HUES64 (cell line): ENCODE measurements around the gene PGLYRP1.

Experiments used
- H3K27ac ChIP-seq: 2 replicates; pipeline ENCODE4 v1.7.0; 2013; ENCODE audit warnings: low read depth, low read length, inconsistent platforms
- H3K27me3 ChIP-seq: 2 replicates; pipeline ENCODE4 v1.6.1; 2013; ENCODE audit warnings: mild to moderate bottlenecking, low read length; ENCODE audit not compliant: insufficient read depth
- H3K36me3 ChIP-seq: 2 replicates; pipeline ENCODE4 v1.6.1; 2013; ENCODE audit warnings: mild to moderate bottlenecking, low read length; ENCODE audit not compliant: insufficient read depth
- H3K4me1 ChIP-seq: 2 replicates; pipeline ENCODE4 v1.6.1; 2013; ENCODE audit warnings: mild to moderate bottlenecking, low read length, moderate library complexity; ENCODE audit not compliant: insufficient read depth
- H3K4me3 ChIP-seq: 2 replicates; pipeline ENCODE4 v1.5.1; 2013; ENCODE audit warnings: mild to moderate bottlenecking, low read length, moderate library complexity
- H3K9ac ChIP-seq: 2 replicates; pipeline ENCODE4 v1.6.1; 2013; ENCODE audit warnings: mild to moderate bottlenecking, low read depth, low read length
- H3K9me3 ChIP-seq: 2 replicates; pipeline ENCODE4 v1.6.1; 2013; ENCODE audit warnings: low read depth, low read length; ENCODE audit not compliant: insufficient read depth
- WGBS: fragments of 150-250, 120-280 bp; methylation state at CpG from one replicate; pipeline ENCODE4 v1.1.7; 2013; ENCODE audit warnings: missing lambda C conversion rate; 5-methylcytosine and 5-hydroxymethylcytosine counted together

PGLYRP1 gene

DNA sequence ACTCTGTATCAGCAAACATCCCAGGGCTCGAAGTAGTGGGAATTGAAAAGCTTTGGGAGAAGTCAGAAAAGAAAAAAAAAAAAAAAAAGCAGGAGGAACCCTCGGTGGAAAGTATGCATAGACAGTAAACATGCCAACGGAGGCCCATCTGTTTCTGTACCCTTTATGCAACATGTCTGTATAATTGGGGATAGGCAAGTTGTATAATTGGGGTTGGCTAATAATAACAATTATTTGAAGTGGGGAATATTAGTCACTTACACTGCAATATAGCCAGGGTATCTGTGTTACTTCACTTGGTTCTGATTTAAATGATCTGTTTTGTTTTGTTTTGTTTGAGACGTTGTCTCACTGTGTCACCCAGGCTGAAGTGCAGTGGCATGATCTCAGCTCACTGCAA, 30.0 kb upstream of the PGLYRP1 start:
- no peak overlapping the region for H3K27ac ChIP-seq
- H3K9me3 ChIP-seq: no peaks in the 10 kb centered on the region
- H3K36me3 ChIP-seq: no peaks in the 10 kb centered on the region
- WGBS: 70% methylated on average over 4 of the region's 4 CpGs
- H3K4me3 ChIP-seq: no peak overlapping the region
- no peaks in the 10 kb centered on the region for H3K4me1 ChIP-seq
- no peak overlapping the region for H3K9ac ChIP-seq
- peaks cover 8% of the 10 kb centered on the region; the same call in 1 of the 2 replicates for H3K27me3 ChIP-seq

DNA sequence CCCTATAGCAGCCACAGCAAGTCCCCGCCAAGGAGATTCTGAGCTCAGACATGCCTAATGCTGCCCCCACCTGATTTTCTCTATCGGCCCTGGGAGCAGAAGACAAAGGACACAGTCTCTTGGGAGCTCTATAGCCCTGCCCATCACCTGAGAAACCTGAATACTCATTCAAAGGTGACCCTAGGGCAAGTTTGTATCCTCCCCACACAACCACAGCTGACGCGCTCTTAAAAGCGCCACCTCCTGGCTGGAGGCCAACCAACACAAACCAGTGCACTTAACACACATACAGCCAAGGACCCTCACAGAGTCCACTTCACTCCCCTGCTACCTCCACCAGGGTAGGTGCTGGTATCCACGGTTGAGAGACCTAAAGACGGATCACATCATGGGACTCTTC, 26.7 kb upstream of the PGLYRP1 start:
- 73% methylated on average over 7 of the region's 7 CpGs for WGBS
- H3K4me1 ChIP-seq: no peaks in the 10 kb centered on the region

DNA sequence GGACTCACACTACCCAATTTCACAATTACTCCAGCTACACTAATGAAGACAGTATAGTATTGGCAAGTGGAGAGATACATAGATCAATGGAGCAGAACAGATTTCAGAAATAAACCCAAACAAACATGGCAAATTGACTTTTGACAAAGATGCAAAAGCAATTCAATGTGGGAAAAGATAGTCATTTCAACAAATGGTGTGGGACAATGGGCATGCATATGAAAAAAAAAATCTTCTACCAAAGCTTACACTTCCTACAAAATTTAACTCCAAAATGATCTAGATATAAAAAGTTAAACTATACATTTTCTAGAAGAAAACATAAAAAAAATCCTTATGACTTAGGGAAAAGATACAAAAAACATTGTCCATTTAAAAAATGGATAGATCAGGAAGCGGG, 20.7 kb upstream of the PGLYRP1 start:
- H3K9me3 ChIP-seq: peaks cover 18% of the 10 kb centered on the region
- 100% methylated on average over 1 of the region's 1 CpG for WGBS
- no peak overlapping the region for H3K9ac ChIP-seq
- H3K27ac ChIP-seq: no peak overlapping the region
- H3K36me3 ChIP-seq: no peaks in the 10 kb centered on the region
- no peaks in the 10 kb centered on the region for H3K27me3 ChIP-seq
- no peaks in the 10 kb centered on the region for H3K4me1 ChIP-seq
- no peak overlapping the region for H3K4me3 ChIP-seq

More for the DNA sequence above, 26.7 kb upstream of the PGLYRP1 start:
- Histone ChIP-seq H3K4me3 (no peak overlapping the region), H3K9ac (no peak overlapping the region), H3K27ac (no peak overlapping the region), H3K9me3 (0 out of 2 replicates have a peak, but pooled peaks cover under 1% of the 10 kb centered on the region), H3K27me3 (peaks cover 6% of the 10 kb centered on the region; the same call in 1 of the 2 replicates), H3K36me3 (no peaks in the 10 kb centered on the region)

DNA sequence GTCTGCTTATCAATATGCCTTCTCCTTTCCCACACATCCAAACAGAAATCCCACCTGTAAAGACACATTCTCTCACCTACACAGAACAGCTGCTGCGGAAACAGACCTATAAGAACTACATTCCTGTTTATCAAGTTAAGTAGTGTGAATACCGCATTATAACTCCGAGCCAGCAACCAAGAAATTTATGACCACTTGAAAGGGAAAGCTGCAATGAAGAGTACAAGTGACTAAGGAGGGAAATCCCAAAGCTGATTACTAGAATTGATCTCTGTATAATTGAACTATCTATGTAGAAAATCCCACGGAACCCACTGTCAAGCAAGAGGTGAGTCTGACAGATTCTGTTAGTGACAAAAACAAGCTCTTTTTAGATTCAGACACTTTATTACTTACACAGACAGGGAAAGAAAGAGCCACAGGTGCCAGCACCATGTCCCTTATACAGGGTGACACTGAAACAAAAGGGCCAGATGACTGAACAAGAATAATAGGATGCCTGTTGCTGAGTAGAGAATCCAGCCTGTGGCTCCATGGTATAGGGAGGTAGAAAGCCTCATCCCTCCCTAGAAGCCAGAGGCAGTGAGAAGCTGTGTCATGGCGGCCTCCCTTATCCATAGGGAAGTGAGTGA, 19.5 kb upstream of the PGLYRP1 start:
- Histone ChIP-seq H3K27ac (no peak overlapping the region), H3K27me3 (no peaks in the 10 kb centered on the region), H3K4me1 (no peaks in the 10 kb centered on the region), H3K4me3 (no peak overlapping the region), H3K9me3 (peaks cover 18% of the 10 kb centered on the region), H3K36me3 (no peaks in the 10 kb centered on the region), H3K9ac (no peak overlapping the region)
- 97% methylated on average over 5 of the region's 5 CpGs for WGBS

DNA sequence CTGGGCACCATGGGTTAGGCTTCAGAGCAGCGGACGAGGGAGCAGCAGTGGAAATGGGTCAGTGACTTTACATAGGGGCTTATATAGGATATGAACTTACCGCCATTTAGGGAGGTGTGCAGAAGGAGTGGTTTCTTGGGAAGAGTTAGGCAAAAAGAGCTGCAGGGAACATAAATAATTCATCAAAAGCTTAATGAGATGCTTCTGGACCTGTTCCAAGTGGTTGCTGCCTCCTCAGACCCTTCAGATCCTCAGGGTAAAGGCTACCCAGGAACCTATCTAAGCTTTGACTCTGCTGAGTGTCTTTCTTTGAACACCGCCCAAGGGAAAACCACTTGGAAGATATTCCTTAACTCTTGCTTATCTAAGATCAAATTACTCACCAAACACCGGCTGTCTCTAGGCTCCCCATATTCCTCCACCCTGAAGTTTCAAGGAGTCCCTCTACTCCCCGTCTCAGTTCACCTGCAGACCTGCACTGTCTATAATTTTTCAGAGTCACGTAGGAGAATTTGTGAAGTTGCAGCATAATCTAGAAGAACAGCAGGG, 18.2 kb upstream of the PGLYRP1 start, which contains the start of gene IGFL4:
Gene IGFL4 (minus strand): TSS at position 51 of the 549 bp plus-strand sequence. CDS start 40 bp downstream, at position 11.
- Histone ChIP-seq H3K9me3 (peaks cover 18% of the 10 kb centered on the region), H3K27me3 (no peaks in the 10 kb centered on the region), H3K27ac (no peak within 1 kb of the TSS), H3K4me1 (no peaks in the 10 kb centered on the region), H3K36me3 (no peaks in the 10 kb centered on the region), H3K4me3 (no peak within 1 kb of the TSS), H3K9ac (no peak within 1 kb of the TSS)
- 86% methylated on average over 7 of the region's 7 CpGs for WGBS

DNA sequence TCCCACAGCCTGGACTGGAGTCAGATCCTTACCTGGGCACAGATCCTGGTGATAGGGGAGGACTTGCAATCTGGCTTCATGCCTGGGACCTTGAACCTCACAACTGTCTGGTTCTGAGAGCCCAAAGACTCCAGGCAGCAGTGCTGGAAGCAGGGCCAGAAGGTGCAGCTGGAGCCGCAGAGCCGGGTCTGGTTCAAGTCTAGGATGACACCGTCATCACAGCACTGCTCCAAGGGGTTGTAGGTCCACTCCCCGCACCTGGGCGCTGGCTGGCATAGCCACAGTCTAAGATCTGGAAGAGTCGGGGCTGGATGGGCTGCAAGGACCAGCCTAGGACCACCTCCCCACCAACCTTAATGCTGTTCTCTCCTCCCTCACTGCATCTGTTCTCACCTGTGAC, 17.3 kb upstream of the PGLYRP1 start:
- no peak overlapping the region for H3K27ac ChIP-seq
- H3K27me3 ChIP-seq: no peaks in the 10 kb centered on the region
- H3K9ac ChIP-seq: no peak overlapping the region
- 93% methylated on average over 6 of the region's 6 CpGs for WGBS
- H3K4me1 ChIP-seq: no peaks in the 10 kb centered on the region
- peaks cover 18% of the 10 kb centered on the region for H3K9me3 ChIP-seq
- H3K36me3 ChIP-seq: no peaks in the 10 kb centered on the region
- no peak overlapping the region for H3K4me3 ChIP-seq

DNA sequence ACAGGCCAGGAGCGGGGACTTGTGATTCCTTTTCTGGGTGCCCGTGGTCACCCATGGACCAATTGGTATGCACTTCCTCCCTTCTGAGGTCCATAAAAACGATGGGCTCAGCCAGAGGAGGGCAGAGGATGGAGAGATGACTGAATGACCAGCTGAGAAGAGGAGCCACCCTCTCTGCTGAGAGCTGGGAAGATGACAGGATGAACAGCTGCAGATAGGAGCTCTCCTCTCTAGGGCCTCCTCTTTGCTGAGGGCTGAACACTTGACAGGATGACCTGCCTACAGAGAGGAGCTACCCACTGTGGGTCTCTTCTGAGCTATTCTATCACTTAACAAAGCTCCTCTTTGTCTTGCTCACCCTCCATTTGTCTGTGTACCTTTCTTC, 13.9 kb upstream of the PGLYRP1 start:
- Histone ChIP-seq H3K9me3 (no peaks in the 10 kb centered on the region), H3K4me1 (no peaks in the 10 kb centered on the region), H3K4me3 (no peak overlapping the region), H3K27me3 (no peaks in the 10 kb centered on the region), H3K36me3 (no peaks in the 10 kb centered on the region), H3K9ac (no peak overlapping the region), H3K27ac (no peak overlapping the region; the same call in 1 of the 2 replicates)
- WGBS: 75% methylated on average over 3 of the region's 3 CpGs

DNA sequence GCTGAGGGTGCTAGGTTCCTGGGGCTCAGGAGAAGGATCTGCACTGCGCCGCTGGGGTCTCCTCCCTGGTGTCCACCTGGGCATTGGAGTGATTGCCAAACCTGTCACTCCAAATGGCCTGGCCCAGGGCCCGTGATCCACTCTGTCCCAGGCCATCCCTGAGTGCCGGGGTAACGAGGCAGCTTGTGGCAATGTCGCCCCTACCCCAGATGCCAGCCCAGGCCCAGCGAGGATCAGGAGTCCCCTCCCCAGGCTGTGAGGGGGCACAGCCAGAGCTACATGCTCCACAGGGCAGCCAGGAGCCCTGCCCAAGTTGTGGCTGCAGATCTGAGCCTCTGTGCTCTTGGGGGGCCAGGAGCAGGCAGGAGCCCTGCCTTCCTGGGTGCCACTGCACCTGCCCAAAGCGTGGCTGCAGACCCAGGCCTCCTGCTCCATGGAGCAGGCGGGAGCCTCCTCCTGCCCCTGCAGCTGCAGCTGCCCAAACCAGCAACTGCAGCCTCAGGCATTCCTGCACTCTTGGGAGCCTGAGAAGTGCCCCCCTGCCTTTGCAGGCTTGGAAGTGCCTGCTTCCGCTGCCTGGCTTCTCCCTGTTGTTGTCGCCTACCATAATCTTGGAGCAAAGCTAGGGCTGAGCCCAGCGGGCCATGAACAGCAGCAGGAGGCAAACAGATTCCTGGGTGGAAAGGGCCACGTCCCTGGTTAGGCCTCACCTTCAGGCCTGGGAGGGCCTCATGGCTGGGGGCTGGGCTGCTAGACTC, 13.3 kb upstream of the PGLYRP1 start:
- no peaks in the 10 kb centered on the region for H3K36me3 ChIP-seq
- no peak overlapping the region for H3K4me3 ChIP-seq
- no peaks in the 10 kb centered on the region for H3K27me3 ChIP-seq
- no peaks in the 10 kb centered on the region for H3K4me1 ChIP-seq
- no peak overlapping the region; the same call in 1 of the 2 replicates for H3K27ac ChIP-seq
- WGBS: 86% methylated on average over 13 of the region's 13 CpGs
- H3K9me3 ChIP-seq: no peaks in the 10 kb centered on the region
- H3K9ac ChIP-seq: no peak overlapping the region

DNA sequence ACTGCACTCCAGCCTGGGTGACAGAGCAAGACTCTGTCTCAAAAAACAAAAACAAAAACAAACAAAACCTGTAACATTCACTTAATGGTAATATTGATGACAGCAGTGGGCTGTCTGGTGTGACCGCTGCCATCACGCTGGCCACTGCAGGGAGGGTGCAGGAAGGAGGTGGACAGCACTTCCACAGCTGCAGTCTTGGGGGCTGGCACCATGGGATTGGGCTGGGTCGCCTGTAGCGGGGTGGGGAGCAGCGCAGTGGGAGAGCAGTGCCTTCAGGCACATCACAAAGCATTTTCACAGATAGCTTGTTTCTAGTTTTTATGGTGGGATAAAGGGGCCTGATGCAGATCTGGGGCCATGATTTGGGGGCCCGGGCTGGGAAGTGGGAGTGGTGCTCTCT, 12.7 kb upstream of the PGLYRP1 start:
- Histone ChIP-seq H3K9me3 (no peaks in the 10 kb centered on the region), H3K27ac (no peak overlapping the region), H3K4me3 (no peak overlapping the region), H3K36me3 (no peaks in the 10 kb centered on the region), H3K27me3 (no peaks in the 10 kb centered on the region), H3K9ac (no peak overlapping the region), H3K4me1 (no peaks in the 10 kb centered on the region)
- 95% methylated on average over 6 of the region's 6 CpGs for WGBS

DNA sequence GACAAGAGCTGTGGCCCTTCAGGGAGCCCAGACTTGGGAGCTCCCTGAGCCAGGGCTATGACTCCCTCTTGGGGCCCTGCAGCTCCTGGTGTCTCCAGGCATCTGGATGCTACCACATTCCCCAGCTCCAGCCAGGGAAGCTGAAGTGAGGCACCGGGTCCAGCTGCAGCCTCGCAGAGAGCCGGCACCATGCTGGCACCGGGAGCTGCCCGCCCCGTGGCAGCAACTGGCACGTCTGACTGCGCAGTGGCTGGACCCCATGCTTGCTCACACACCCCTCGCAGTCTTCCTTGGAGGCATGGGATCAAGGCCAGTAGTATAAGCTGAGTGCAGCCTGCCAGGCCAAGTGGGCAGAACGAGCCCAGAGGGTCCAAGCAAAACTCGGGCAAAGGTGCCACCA, 10.5 kb upstream of the PGLYRP1 start:
- no peaks in the 10 kb centered on the region for H3K9me3 ChIP-seq
- no peak overlapping the region for H3K9ac ChIP-seq
- no peak overlapping the region for H3K27ac ChIP-seq
- H3K4me1 ChIP-seq: no peaks in the 10 kb centered on the region
- no peaks in the 10 kb centered on the region for H3K36me3 ChIP-seq
- 96% methylated on average over 11 of the region's 11 CpGs for WGBS
- H3K27me3 ChIP-seq: no peaks in the 10 kb centered on the region
- no peak overlapping the region for H3K4me3 ChIP-seq

DNA sequence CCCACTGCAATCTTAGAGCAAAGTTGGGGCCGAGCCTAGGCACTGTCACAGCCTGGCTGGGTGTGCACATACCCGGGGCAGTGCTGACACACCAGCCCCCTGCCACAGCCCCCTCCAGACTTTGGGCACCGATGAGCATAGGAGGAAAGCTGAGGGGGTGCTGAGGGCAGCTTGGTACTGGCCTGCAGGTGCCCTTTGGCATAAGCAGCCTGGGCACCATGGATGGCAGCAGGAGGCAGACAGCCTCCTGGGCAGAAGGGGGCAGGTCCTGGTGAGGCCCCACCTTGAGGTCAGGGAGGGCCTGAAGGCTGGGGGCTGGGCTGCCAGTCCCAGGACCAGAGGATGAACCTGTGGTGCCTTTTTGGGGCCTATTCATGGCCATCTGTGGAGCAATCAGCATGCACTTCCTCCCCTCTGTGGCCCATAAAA, 9.8 kb upstream of the PGLYRP1 start:
- Histone ChIP-seq H3K36me3 (no peaks in the 10 kb centered on the region), H3K27me3 (no peaks in the 10 kb centered on the region), H3K4me3 (no peak overlapping the region), H3K9ac (no peak overlapping the region), H3K27ac (no peak overlapping the region), H3K4me1 (no peaks in the 10 kb centered on the region), H3K9me3 (no peaks in the 10 kb centered on the region)
- 84% methylated on average over 3 of the region's 3 CpGs for WGBS
